ENCODE measurements around the gene NBPF9.
"Not testable (repeated sequence)": the region's sequence is repeated elsewhere in the genome, so short reads cannot be mapped to it uniquely, and the experiment has no call there.

GRCh38 chr1:149013513-149013912 is 89.8 kb downstream of the NBPF9 start:
- TF ChIP-seq CTCF (IDR thresholded peaks at IDR 0.05); SP1 (CRISPR knock-in tag; conservative IDR thresholded peaks at IDR 0.05); E2F4 (CRISPR knock-in tag; IDR thresholded peaks at IDR 0.05; ENCODE audit: borderline replicate concordance, low read depth); CBFB (CRISPR knock-in tag; IDR thresholded peaks at IDR 0.05; ENCODE audit: low read depth); TEAD4 (CRISPR knock-in tag; IDR thresholded peaks at IDR 0.05); ZBTB43 (CRISPR knock-in tag; IDR thresholded peaks at IDR 0.05); CREB1 (CRISPR knock-in tag; IDR thresholded peaks at IDR 0.05); ETV6 (CRISPR knock-in tag; IDR thresholded peaks at IDR 0.05): not testable (repeated sequence)
- TF ChIP-seq, protein P1, sequence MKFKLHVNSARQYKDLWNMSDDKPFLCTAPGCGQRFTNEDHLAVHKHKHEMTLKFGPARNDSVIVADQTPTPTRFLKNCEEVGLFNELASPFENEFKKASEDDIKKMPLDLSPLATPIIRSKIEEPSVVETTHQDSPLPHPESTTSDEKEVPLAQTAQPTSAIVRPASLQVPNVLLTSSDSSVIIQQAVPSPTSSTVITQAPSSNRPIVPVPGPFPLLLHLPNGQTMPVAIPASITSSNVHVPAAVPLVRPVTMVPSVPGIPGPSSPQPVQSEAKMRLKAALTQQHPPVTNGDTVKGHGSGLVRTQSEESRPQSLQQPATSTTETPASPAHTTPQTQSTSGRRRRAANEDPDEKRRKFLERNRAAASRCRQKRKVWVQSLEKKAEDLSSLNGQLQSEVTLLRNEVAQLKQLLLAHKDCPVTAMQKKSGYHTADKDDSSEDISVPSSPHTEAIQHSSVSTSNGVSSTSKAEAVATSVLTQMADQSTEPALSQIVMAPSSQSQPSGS (CRISPR knock-in tag; IDR thresholded peaks at IDR 0.05; ENCODE audit: borderline replicate concordance, low read depth): not testable (repeated sequence)
- TF ChIP-seq, protein P2, sequence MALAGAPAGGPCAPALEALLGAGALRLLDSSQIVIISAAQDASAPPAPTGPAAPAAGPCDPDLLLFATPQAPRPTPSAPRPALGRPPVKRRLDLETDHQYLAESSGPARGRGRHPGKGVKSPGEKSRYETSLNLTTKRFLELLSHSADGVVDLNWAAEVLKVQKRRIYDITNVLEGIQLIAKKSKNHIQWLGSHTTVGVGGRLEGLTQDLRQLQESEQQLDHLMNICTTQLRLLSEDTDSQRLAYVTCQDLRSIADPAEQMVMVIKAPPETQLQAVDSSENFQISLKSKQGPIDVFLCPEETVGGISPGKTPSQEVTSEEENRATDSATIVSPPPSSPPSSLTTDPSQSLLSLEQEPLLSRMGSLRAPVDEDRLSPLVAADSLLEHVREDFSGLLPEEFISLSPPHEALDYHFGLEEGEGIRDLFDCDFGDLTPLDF (CRISPR knock-in tag; IDR thresholded peaks at IDR 0.05): not testable (repeated sequence)
